K562 (cell line): ENCODE results near the gene STK4. TPM values are rescaled to one million over a fixed set of nuclear protein-coding genes. Genes with fewer than 3 reads are reported as not detected.

Experiments used
- ATAC-seq: fragments of 200-7000 bp; cut with Tn5 transposase; 3 replicates; pipeline ENCODE4 v1.9.1; 2020; ENCODE audit warnings: moderate library complexity
- BruUV-seq: library from RNA; stranded (reverse); fragments of 400-500 nt; replicated peaks from 2 replicates; lab custom pipeline; 2021; lab: Mats Ljungman, UMichigan
- CTCF ChIA-PET: fragments of 300-600 bp; formaldehyde crosslinking; extraction: SDS; loops from one replicate; lab custom pipeline; 2021; ENCODE audit warnings: low intra/inter-chr PET ratio; lab: Yijun Ruan, JAX
- POLR2A ChIA-PET: fragments of 300-600, 350-650 bp; sonication (Branson Sonifier 250); formaldehyde crosslinking; extraction: SDS; loops from one replicate; lab custom pipeline; 2021; ENCODE audit warnings: antibody characterized with exemption, inconsistent platforms; lab: Yijun Ruan, JAX
- DNase-seq, 4 experiments: peaks; one replicate each; pipeline versions ENCODE4 v3.0.0 to v3.0.0-alpha.2; 2011 to 2018; ENCODE audit warnings: low spot score in 3 of 4, mixed read lengths in 3 of 4; ENCODE audit errors: extremely low read depth in 1 of 4
- FAIRE-seq: peaks from 2 replicates; lab custom pipeline; 2011; peaks lifted over from hg19 to GRCh38; lab: Jason Lieb, UNC
- H2AFZ ChIP-seq: 2 replicates; pipeline ENCODE4 v1.6.0; 2011; ENCODE audit warnings: low read depth, low read length, control low read depth, inconsistent platforms
- H3K27ac ChIP-seq: fragments of 200-600 bp; 3 replicates; pipeline ENCODE4 v1.8.0; 2011; ENCODE audit warnings: low read depth, mild to moderate bottlenecking, control low read depth, inconsistent platforms, low read length, moderate library complexity, mixed read lengths; ENCODE audit errors: extremely low read depth
- H3K27me3 ChIP-seq, 2 experiments: fragments of 300-600 bp in 1 of 2; 2 replicates in 1 of 2; 3 replicates in 1 of 2; pipeline versions ENCODE4 v1.6.0 to v1.8.0; 2011; ENCODE audit warnings: inconsistent platforms in 2 of 2, low read length in 2 of 2, mild to moderate bottlenecking in 1 of 2, mixed read lengths in 1 of 2, moderate library complexity in 1 of 2; ENCODE audit not compliant: control insufficient read depth in 2 of 2, insufficient read depth in 2 of 2
- H3K36me3 ChIP-seq: fragments of 300-600 bp; 3 replicates; pipeline ENCODE4 v1.8.0; 2011; ENCODE audit warnings: mild to moderate bottlenecking, low read length, inconsistent platforms; ENCODE audit not compliant: control insufficient read depth, insufficient read depth
- H3K4me1 ChIP-seq, 2 experiments: fragments of 200-600 bp in 1 of 2; replicated peaks in 1 of 2; 2 replicates in 1 of 2; 3 replicates in 1 of 2; pipeline versions ENCODE4 v1.5.1 to v1.8.0; 2011; ENCODE audit warnings: inconsistent platforms in 2 of 2, low read length in 2 of 2, mild to moderate bottlenecking in 1 of 2, mixed read lengths in 1 of 2, moderate library complexity in 1 of 2; ENCODE audit not compliant: control insufficient read depth in 2 of 2, insufficient read depth in 2 of 2
- H3K4me2 ChIP-seq: 2 replicates; pipeline ENCODE4 v1.6.1; 2011; ENCODE audit warnings: low read length, control low read depth, inconsistent platforms, mixed read lengths; ENCODE audit not compliant: insufficient read depth
- H3K4me3 ChIP-seq: fragments of 200-600 bp; sonication (generic), shearing (Covaris generic); 2 replicates; pipeline ENCODE4 v1.5.1; 2016; ENCODE audit warnings: control low read depth, inconsistent platforms
- H3K79me2 ChIP-seq: fragments of 200-600 bp; 3 replicates; pipeline ENCODE4 v1.8.0; 2011; ENCODE audit warnings: low read length, inconsistent platforms; ENCODE audit not compliant: control insufficient read depth, insufficient read depth
- H3K9ac ChIP-seq, 2 experiments: 2 replicates each; pipeline versions ENCODE4 v1.6.0 to v1.6.1; 2011; ENCODE audit warnings: low read depth in 2 of 2, low read length in 2 of 2, control low read depth in 1 of 2, inconsistent platforms in 1 of 2, mild to moderate bottlenecking in 1 of 2, mixed read lengths in 1 of 2; ENCODE audit not compliant: insufficient read depth in 1 of 2
- H3K9me1 ChIP-seq: one replicate; pipeline ENCODE4 v1.6.0; 2011; ENCODE audit warnings: inconsistent platforms, mild to moderate bottlenecking, low read length, moderate library complexity; ENCODE audit not compliant: control insufficient read depth, insufficient read depth
- H3K9me3 ChIP-seq: replicated peaks from 2 replicates; pipeline ENCODE4 v1.5.1; 2011; ENCODE audit warnings: low read depth, low read length, inconsistent platforms; ENCODE audit not compliant: control insufficient read depth, insufficient read depth
- H4K20me1 ChIP-seq: replicated peaks from 2 replicates; pipeline ENCODE4 v1.6.1; 2011; ENCODE audit warnings: low read length, inconsistent platforms, mixed read lengths; ENCODE audit not compliant: control insufficient read depth, insufficient read depth
- ETV5 ChIP-seq: sonication (generic); formaldehyde crosslinking; IDR thresholded peaks from 2 replicates; pipeline ENCODE4 v1.4.0; 2020; ENCODE audit warnings: low read depth, mild to moderate bottlenecking, missing genetic modification reagents
- TEAD4 ChIP-seq, 2 experiments: sonication (generic) in 1 of 2; formaldehyde crosslinking in 1 of 2; IDR thresholded peaks; 2 replicates each; pipeline versions ENCODE4 v1.6.1 to v1.8.0; 2012 to 2022; ENCODE audit warnings: borderline replicate concordance in 1 of 2, inconsistent platforms in 1 of 2, low read length in 1 of 2, mild to moderate bottlenecking in 1 of 2, missing genetic modification reagents in 1 of 2
- WGBS: fragments of 100-300 bp; shearing (Covaris generic); methylation state at CpG from one replicate; pipeline ENCODE4 v1.1.6; 2016; ENCODE audit warnings: low coverage, mixed read lengths; ENCODE audit not compliant: insufficient coverage; ENCODE audit errors: missing lambda C conversion rate; 5-methylcytosine and 5-hydroxymethylcytosine counted together
- in situ Hi-C: fragments of 300-500 bp; cut with MboI; formaldehyde crosslinking; loops from 4 replicates; pipeline ENCODE4 v1.15.0; 2018; ENCODE audit warnings: inconsistent platforms, mixed read lengths
- intact Hi-C: fragments of 100-400 bp; cut with micrococcal nuclease; formaldehyde crosslinking; loops from 2 replicates; pipeline ENCODE4 v1.14.2; 2022
- polyA plus RNA-seq, 8 experiments: library from polyadenylated mRNA; depleted of rRNA in 4 of 8; stranded (reverse) in 5 of 8; unstranded in 3 of 8; fragments of >200 nt; fragmentation: Nextera tagmentation in 2 of 8; fragmentation: Illumina TruSeq in 1 of 8; extraction: Ambion mirVana in 2 of 8; extraction: Trizol in 1 of 8; gene quantifications; 2 replicates each; pipeline versions ENCODE4 v1.2.1 to v1.2.3, GENCODE V29; 2011 to 2014; ENCODE audit warnings: inconsistent platforms in 1 of 8, missing spikeins in 1 of 8
- total RNA-seq, 7 experiments: library from RNA; depleted of rRNA in 6 of 7; stranded (reverse); fragments of >200 nt in 6 of 7; fragmentation: Illumina TruSeq in 2 of 7; extraction: Trizol in 2 of 7; gene quantifications; 2 replicates each; pipeline versions ENCODE4 v1.2.1 to v1.2.3, GENCODE V29; 2011 to 2021; ENCODE audit warnings: low replicate concordance in 1 of 7
- TF ChIP-seq, protein P1 (sequence below): fragments of 250-450 bp; sonication (Bioruptor Pico); IDR thresholded peaks from 2 replicates; pipeline ENCODE4 v1.4.0; 2020; ENCODE audit warnings: mild to moderate bottlenecking, moderate library complexity

Gene STK4
- total and polyA plus RNA-seq, 9 of the 15 experiments (the other 6 are each of a cell fraction or from before 2014, with no cell fraction given) = 11.9 to 30.6 (median 22.2) TPM

GRCh38 chr20:44997171-44997570 is 30.9 kb downstream of the STK4 start (continued):
- TF ChIP-seq, protein P1, sequence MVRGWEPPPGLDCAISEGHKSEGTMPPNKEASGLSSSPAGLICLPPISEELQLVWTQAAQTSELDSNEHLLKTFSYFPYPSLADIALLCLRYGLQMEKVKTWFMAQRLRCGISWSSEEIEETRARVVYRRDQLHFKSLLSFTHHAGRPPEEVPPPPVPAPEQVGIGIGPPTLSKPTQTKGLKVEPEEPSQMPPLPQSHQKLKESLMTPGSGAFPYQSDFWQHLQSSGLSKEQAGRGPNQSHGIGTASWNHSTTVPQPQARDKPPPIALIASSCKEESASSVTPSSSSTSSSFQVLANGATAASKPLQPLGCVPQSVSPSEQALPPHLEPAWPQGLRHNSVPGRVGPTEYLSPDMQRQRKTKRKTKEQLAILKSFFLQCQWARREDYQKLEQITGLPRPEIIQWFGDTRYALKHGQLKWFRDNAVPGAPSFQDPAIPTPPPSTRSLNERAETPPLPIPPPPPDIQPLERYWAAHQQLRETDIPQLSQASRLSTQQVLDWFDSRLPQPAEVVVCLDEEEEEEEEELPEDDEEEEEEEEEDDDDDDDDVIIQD = no peak

DNA sequence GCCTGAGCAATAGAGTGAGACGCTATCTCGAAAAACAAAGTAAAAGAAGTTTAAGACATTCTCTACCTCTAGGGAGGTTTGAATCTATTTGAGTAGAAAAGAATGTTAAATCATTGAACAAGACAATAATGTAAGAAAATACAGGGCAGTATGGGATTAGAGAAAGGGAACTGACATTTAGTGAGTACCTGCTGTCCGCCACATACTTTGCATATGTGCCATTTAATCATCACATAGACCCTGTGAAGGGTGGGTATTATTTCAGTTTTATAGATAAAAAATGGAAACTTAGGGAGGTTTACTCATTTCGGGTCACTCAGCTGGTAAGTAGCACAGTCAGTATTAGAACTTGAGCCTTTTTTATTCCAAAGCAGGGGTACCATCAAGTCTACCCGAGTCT is 31.4 kb downstream of the STK4 start:
- H3K4me3 ChIP-seq = no peak overlapping the region
- intact Hi-C loops = no loop called here
- H3K9me1 ChIP-seq = no peaks in the 10 kb centered on the region
- H3K36me3 ChIP-seq = peaks cover 71% of the 10 kb centered on the region
- TF ChIP-seq ETV5 = no peak
- no peak for TF ChIP-seq TEAD4 (IDR thresholded peaks at IDR 0.05; ENCODE audit: low read length)
- no peak for TF ChIP-seq TEAD4 (CRISPR knock-in tag; IDR thresholded peaks at IDR 0.05; ENCODE audit: borderline replicate concordance)
- DNase-seq (no peak), ATAC-seq (no peak), FAIRE-seq (no peak)
- H4K20me1 ChIP-seq = no peaks in the 10 kb centered on the region
- no peak overlapping the region for H3K9ac ChIP-seq
- WGBS = 90% methylated on average over 5 of the region's 5 CpGs
- H3K27ac ChIP-seq = no peak overlapping the region
- peaks cover 0 to 7% of the 10 kb centered on the region in 2 experiments; a peak in 2 of 5 replicates for H3K4me1 ChIP-seq
- no peaks in the 10 kb centered on the region for H3K27me3 ChIP-seq
- ChIA-PET POLR2A (interaction anchor here (0.7 to 0.9 kb wide), 2 partner anchors 10 to 31 kb away, joined by 3 to 4 read pairs; partner anchors contain the start of gene STK4), CTCF (no interaction called here)
- in situ Hi-C loops = no loop called here
- no peak overlapping the region for H2AFZ ChIP-seq
- no peaks in the 10 kb centered on the region for H3K9me3 ChIP-seq
- peaks cover 3% of the 10 kb centered on the region; the same call in 1 of the 3 replicates for H3K79me2 ChIP-seq
- H3K4me2 ChIP-seq = no peak overlapping the region
- BruUV-seq = no TSS peak
